Cerebellar nuclear complex (tissue), 1 donor: ENCODE measurements around the gene ILF3.

ENCODE experiments used
- DNase-seq, 2 experiments: peaks; one replicate each; lab custom pipeline; 2025; lab: John Stamatoyannopoulos, UW

The ILF3 gene

GRCh38 chr19:10695401-10696398 is 41.6 kb downstream of the ILF3 start:
- peak; percentile 69 to 75 for DNase-seq

GRCh38 chr19:10699650-10700335 is 45.6 kb downstream of the ILF3 start:
- no peak for DNase-seq

- no peak for DNase-seq
Measured at GRCh38 chr19:10701955-10702525, 47.9 kb downstream of the ILF3 start.

- no peak for DNase-seq
Measured at GRCh38 chr19:10706990-10707389, 52.8 kb downstream of the ILF3 start.

GRCh38 chr19:10707440-10707839 is 53.3 kb downstream of the ILF3 start:
- no peak for DNase-seq

GRCh38 chr19:10708291-10708690 is 54.1 kb downstream of the ILF3 start:
- DNase-seq, result no peak

- DNase-seq, result no peak
Measured at GRCh38 chr19:10712045-10712444, 57.9 kb downstream of the ILF3 start.

GRCh38 chr19:10712754-10713153 is 58.6 kb downstream of the ILF3 start:
- DNase-seq, result no peak

GRCh38 chr19:10713317-10713716 is 59.2 kb downstream of the ILF3 start:
- no peak for DNase-seq

- no peak for DNase-seq
Measured at GRCh38 chr19:10717054-10717355, 62.9 kb downstream of the ILF3 start.

- DNase-seq, result peak; percentile 100
Measured at GRCh38 chr19:10717356-10718204, 63.4 kb downstream of the ILF3 start, which contains the start of gene DNM2. TSS of gene DNM2 (plus strand) at chr19:10718079. CDS start at chr19:10718243, 164 bp downstream.

GRCh38 chr19:10718205-10719196 is 64.4 kb downstream of the ILF3 start:
- peak; percentile 31 to 37 for DNase-seq

- no peak for DNase-seq
Measured at GRCh38 chr19:10719466-10719961, 65.4 kb downstream of the ILF3 start.

GRCh38 chr19:10720607-10721125 is 66.5 kb downstream of the ILF3 start:
- DNase-seq, result no peak

GRCh38 chr19:10723591-10723990 is 69.4 kb downstream of the ILF3 start:
- no peak for DNase-seq

- DNase-seq, result no peak
Measured at GRCh38 chr19:10724573-10725071, 70.5 kb downstream of the ILF3 start.

- no peak for DNase-seq
Measured at GRCh38 chr19:10725415-10725814, 71.3 kb downstream of the ILF3 start.

- no peak for DNase-seq
Measured at GRCh38 chr19:10726268-10726667, 72.1 kb downstream of the ILF3 start.

- no peak for DNase-seq
Measured at GRCh38 chr19:10727685-10728201, 73.6 kb downstream of the ILF3 start.

- no peak for DNase-seq
Measured at GRCh38 chr19:10729411-10729810, 75.3 kb downstream of the ILF3 start.
